ENCODE measurements around the gene SNX24. TPM values are rescaled to one million over a fixed set of nuclear protein-coding genes. Genes with fewer than 3 reads are reported as not detected.
A peak's percentile ranks its signal among the peaks of the same experiment; 100 is the strongest.
"Not testable (repeated sequence)": the region's sequence is repeated elsewhere in the genome, so short reads cannot be mapped to it uniquely, and the experiment has no call there.

SNX24 gene
- total and polyA plus RNA-seq, 8 donors: 23.0 to 33.9 (median 26.9) TPM

DNA sequence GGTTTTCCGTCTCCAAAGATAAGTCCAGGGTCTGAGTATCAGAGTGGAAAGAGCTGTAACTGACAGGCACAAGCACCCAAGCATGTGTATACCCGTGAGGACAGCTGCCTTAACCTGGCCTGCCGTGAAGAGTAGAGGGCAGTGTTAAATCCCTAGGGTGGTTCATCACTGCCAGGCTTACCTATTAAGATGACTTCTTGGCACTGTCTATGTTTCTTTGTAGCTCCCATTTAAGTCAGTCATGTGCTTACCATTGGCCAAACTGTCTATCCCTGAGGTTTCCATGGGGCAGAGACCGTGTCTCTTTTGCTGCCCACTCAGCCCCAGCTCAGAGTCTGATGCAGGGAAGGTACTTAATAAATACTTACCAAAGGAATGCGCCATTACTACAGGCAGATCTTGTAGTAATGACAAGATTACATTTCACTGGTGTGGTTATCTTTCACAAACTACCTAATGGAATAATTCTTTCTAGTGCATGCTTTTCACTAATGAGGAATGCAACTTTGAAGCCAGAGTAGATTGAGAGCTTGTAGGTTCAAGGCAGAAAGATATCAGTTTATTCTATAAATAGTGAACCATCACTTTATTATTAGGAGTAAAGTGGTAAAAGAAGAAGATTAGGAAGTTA lies 64.2 kb downstream of the SNX24 start:
- TF ChIP-seq, protein P1, sequence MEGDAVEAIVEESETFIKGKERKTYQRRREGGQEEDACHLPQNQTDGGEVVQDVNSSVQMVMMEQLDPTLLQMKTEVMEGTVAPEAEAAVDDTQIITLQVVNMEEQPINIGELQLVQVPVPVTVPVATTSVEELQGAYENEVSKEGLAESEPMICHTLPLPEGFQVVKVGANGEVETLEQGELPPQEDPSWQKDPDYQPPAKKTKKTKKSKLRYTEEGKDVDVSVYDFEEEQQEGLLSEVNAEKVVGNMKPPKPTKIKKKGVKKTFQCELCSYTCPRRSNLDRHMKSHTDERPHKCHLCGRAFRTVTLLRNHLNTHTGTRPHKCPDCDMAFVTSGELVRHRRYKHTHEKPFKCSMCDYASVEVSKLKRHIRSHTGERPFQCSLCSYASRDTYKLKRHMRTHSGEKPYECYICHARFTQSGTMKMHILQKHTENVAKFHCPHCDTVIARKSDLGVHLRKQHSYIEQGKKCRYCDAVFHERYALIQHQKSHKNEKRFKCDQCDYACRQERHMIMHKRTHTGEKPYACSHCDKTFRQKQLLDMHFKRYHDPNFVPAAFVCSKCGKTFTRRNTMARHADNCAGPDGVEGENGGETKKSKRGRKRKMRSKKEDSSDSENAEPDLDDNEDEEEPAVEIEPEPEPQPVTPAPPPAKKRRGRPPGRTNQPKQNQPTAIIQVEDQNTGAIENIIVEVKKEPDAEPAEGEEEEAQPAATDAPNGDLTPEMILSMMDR (IDR thresholded peaks at IDR 0.05): no peak
- Histone ChIP-seq H3K4me1 (peaks cover 0 to 7% of the 10 kb centered on the region in 2 donors), H3K4me3 (no peak overlapping the region), H3K9me3 (no peaks in the 10 kb centered on the region), H3K36me3 (no peaks in the 10 kb centered on the region), H3K27ac (no peak overlapping the region), H3K27me3 (no peaks in the 10 kb centered on the region)
- DNase-seq: no peak
- intact Hi-C loops (cut with DNase I): no loop called here
- ATAC-seq: peak; percentile 35

GRCh38 chr5:122913436-122913835 lies 68.0 kb downstream of the SNX24 start:
- intact Hi-C loops (cut with DNase I); H3K27me3 ChIP-seq; H3K4me3 ChIP-seq; H3K4me1 ChIP-seq; H3K36me3 ChIP-seq; H3K9me3 ChIP-seq; H3K27ac ChIP-seq; ATAC-seq; DNase-seq: not testable (repeated sequence)

DNA sequence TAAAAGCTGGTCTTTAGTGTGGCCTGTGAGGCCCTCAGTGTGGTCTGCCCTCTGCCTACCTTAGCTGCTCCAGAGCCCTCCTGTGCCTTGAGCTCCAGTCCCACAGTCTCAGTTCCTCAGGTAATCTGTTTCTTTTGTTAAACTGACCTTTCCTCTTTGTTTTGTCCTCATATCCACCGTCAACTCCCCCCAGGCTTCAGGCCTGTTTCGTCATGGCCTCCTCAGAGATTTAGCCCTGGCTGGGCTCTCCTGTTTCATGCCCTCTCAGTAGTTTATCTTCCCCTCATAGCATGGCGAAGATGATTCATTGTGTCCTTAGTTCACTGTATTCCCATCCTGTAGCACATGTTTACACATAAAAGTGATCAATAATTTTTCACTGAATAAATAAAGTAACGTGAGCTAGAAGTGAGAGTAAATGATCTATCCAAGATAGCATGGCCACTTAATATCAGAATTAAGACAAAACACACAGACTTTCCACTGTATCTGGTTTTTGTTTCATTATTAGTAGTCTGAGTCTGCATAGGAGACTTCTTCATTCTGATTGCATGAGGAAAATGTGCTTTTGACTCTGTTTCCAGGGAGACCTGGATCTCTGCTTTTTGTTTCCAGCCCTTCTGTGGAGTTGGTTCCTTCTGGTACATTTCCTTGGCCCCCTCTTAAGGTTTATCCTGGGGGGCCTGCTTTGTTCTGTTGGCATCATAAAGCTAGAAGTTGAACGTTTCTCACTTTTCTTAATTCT lies 70.5 kb downstream of the SNX24 start:
- Histone ChIP-seq H3K36me3 (no peaks in the 10 kb centered on the region), H3K4me1 (no peaks in the 10 kb centered on the region), H3K4me3 (no peak overlapping the region), H3K9me3 (no peaks in the 10 kb centered on the region), H3K27ac (no peak overlapping the region), H3K27me3 (no peaks in the 10 kb centered on the region)
- no peak for ATAC-seq
- intact Hi-C loops (cut with DNase I): no loop called here
- DNase-seq: peak in 1 of 4 donors; percentile 7
- TF ChIP-seq, protein P1 (IDR thresholded peaks at IDR 0.05): no peak

GRCh38 chr5:122916490-122916889 lies 71.1 kb downstream of the SNX24 start:
- H3K27ac ChIP-seq: no peak overlapping the region
- no peak overlapping the region for H3K4me3 ChIP-seq
- no peaks in the 10 kb centered on the region for H3K4me1 ChIP-seq
- DNase-seq: no peak
- no peaks in the 10 kb centered on the region for H3K27me3 ChIP-seq
- no peaks in the 10 kb centered on the region for H3K9me3 ChIP-seq
- TF ChIP-seq, protein P1 (IDR thresholded peaks at IDR 0.05): no peak
- no peaks in the 10 kb centered on the region for H3K36me3 ChIP-seq
- ATAC-seq: no peak
- intact Hi-C loops (cut with DNase I): no loop called here

GRCh38 chr5:122919969-122920368 lies 74.6 kb downstream of the SNX24 start:
- DNase-seq (no peak), ATAC-seq (no peak)
- no peak overlapping the region for H3K27ac ChIP-seq
- TF ChIP-seq, protein P1 (IDR thresholded peaks at IDR 0.05): no peak
- no peaks in the 10 kb centered on the region for H3K36me3 ChIP-seq
- no peaks in the 10 kb centered on the region for H3K27me3 ChIP-seq
- no peaks in the 10 kb centered on the region for H3K4me1 ChIP-seq
- intact Hi-C loops (cut with DNase I): no loop called here
- H3K4me3 ChIP-seq: no peak overlapping the region
- H3K9me3 ChIP-seq: no peaks in the 10 kb centered on the region
